Calu3 (cell line): ENCODE data around the gene CACNA2D4. TPM values are rescaled to one million over a fixed set of nuclear protein-coding genes. Genes with fewer than 3 reads are reported as not detected.
A peak's percentile ranks its signal among the peaks of the same experiment; 100 is the strongest.

Source experiments
- BruUV-seq: library from RNA; stranded (reverse); fragments of 400-500 nt; replicated peaks from 2 replicates; lab custom pipeline; 2021; lab: Mats Ljungman, UMichigan
- CTCF ChIA-PET: fragments of 300-600 bp; sonication (Branson Sonifier 250); formaldehyde crosslinking; loops from one replicate; lab custom pipeline; 2022; ENCODE audit warnings: antibody characterized with exemption; lab: Charles Lee
- DNase-seq: peaks from one replicate; pipeline ENCODE4 v3.0.0; 2022
- H3K27ac Mint-ChIP-seq: one replicate; pipeline ENCODE4 v1.8.0; 2022; ENCODE audit warnings: mixed read lengths; ENCODE audit not compliant: unreplicated experiment
- H3K27me3 Mint-ChIP-seq: one replicate; pipeline ENCODE4 v1.8.0; 2022; ENCODE audit warnings: mixed read lengths; ENCODE audit not compliant: unreplicated experiment
- H3K36me3 Mint-ChIP-seq: one replicate; pipeline ENCODE4 v1.8.0; 2022; ENCODE audit warnings: mild to moderate bottlenecking, moderate library complexity, mixed read lengths; ENCODE audit not compliant: insufficient read depth, unreplicated experiment
- H3K4me1 Mint-ChIP-seq: one replicate; pipeline ENCODE4 v1.8.0; 2022; ENCODE audit warnings: mild to moderate bottlenecking, low read depth, mixed read lengths; ENCODE audit not compliant: unreplicated experiment
- H3K4me3 Mint-ChIP-seq: one replicate; pipeline ENCODE4 v1.8.0; 2022; ENCODE audit warnings: mild to moderate bottlenecking, low read depth, moderate library complexity, mixed read lengths; ENCODE audit not compliant: unreplicated experiment
- H3K9me3 Mint-ChIP-seq: one replicate; pipeline ENCODE4 v1.8.0; 2022; ENCODE audit warnings: low read depth, mixed read lengths; ENCODE audit not compliant: unreplicated experiment
- CTCF ChIP-seq: fragments of 200-600 bp; IDR thresholded peaks from one replicate; pipeline ENCODE4 v1.8.0; 2022; ENCODE audit warnings: antibody characterized with exemption; ENCODE audit not compliant: unreplicated experiment
- intact Hi-C: fragments of 100-400 bp; cut with micrococcal nuclease; formaldehyde crosslinking; loops from one replicate; pipeline ENCODE4 v1.10.0; 2022; ENCODE audit not compliant: unreplicated experiment
- total RNA-seq: library from RNA; stranded (reverse); gene quantifications from 2 replicates; pipeline ENCODE4 v1.2.3, GENCODE V29; 2022

The CACNA2D4 gene
- total RNA-seq, 1 experiment from 2014 or later = 0.80 TPM

- peak; percentile 57 for DNase-seq
- no TSS peak for BruUV-seq
- TF ChIP-seq CTCF = peak; percentile 56
- CTCF ChIA-PET = interaction anchor here (0.7 to 2.8 kb wide), 10 partner anchors 100 to 161 kb away, joined by 3 to 62 read pairs (median 4); partner anchors contain the start of gene ADIPOR2
- intact Hi-C loops = loop anchor here (1.0 kb wide), 2 partner anchors 139 to 157 kb away; no protein-coding TSS in a partner anchor
- Mint-ChIP-seq H3K27ac (no peak overlapping the region), H3K4me3 (no peak overlapping the region), H3K9me3 (no peaks in the 10 kb centered on the region), H3K4me1 (no peaks in the 10 kb centered on the region), H3K27me3 (no peaks in the 10 kb centered on the region), H3K36me3 (peaks cover 10% of the 10 kb centered on the region)
Measured at GRCh38 chr12:1791104-1791841, 127.2 kb downstream of the CACNA2D4 start.

- H3K27me3 Mint-ChIP-seq = no peaks in the 10 kb centered on the region
- H3K27ac Mint-ChIP-seq = no peak overlapping the region
- peaks cover 14% of the 10 kb centered on the region for H3K36me3 Mint-ChIP-seq
- intact Hi-C loops = no loop called here
- no peak for TF ChIP-seq CTCF
- BruUV-seq = no TSS peak
- H3K9me3 Mint-ChIP-seq = no peaks in the 10 kb centered on the region
- CTCF ChIA-PET = interaction anchor here (0.9 to 2.8 kb wide), 7 partner anchors 100 to 155 kb away, joined by 3 to 62 read pairs (median 7); partner anchors contain the start of gene ADIPOR2
- H3K4me3 Mint-ChIP-seq = no peak overlapping the region
- no peaks in the 10 kb centered on the region for H3K4me1 Mint-ChIP-seq
- DNase-seq = no peak
Measured at GRCh38 chr12:1790444-1790843, 128.0 kb downstream of the CACNA2D4 start.

GRCh38 chr12:1787714-1788113 lies 130.7 kb downstream of the CACNA2D4 start:
- no peak for DNase-seq
- Mint-ChIP-seq H3K9me3 (no peaks in the 10 kb centered on the region), H3K27me3 (no peaks in the 10 kb centered on the region), H3K4me3 (no peak overlapping the region), H3K36me3 (peaks cover 13% of the 10 kb centered on the region), H3K27ac (no peak overlapping the region), H3K4me1 (no peaks in the 10 kb centered on the region)
- BruUV-seq = no TSS peak
- no peak for TF ChIP-seq CTCF
- intact Hi-C loops = no loop called here
- CTCF ChIA-PET = no interaction called here

- H3K27me3 Mint-ChIP-seq = no peaks in the 10 kb centered on the region
- no peak for DNase-seq
- no peaks in the 10 kb centered on the region for H3K9me3 Mint-ChIP-seq
- peaks cover 13% of the 10 kb centered on the region for H3K36me3 Mint-ChIP-seq
- H3K4me3 Mint-ChIP-seq = no peak overlapping the region
- no peak for TF ChIP-seq CTCF
- no TSS peak for BruUV-seq
- CTCF ChIA-PET = no interaction called here
- intact Hi-C loops = no loop called here
- peaks cover 6% of the 10 kb centered on the region for H3K4me1 Mint-ChIP-seq
- H3K27ac Mint-ChIP-seq = no peak overlapping the region
Measured at GRCh38 chr12:1782215-1782614, 136.2 kb downstream of the CACNA2D4 start.
